DND-41 (cell line): Measurements from ENCODE around the gene LIME1.

Experiments
- EZH2 ChIP-seq: IDR thresholded peaks from 3 replicates; pipeline ENCODE4 v1.6.1; 2012; ENCODE audit warnings: borderline replicate concordance, low read depth, mild to moderate bottlenecking, moderate library complexity, low read length, inconsistent platforms; ENCODE audit not compliant: severe bottlenecking
- TF ChIP-seq, protein P1 (sequence below): IDR thresholded peaks from 2 replicates; pipeline ENCODE4 v1.5.1; 2012; ENCODE audit warnings: borderline replicate concordance, low read length, moderate library complexity, mild to moderate bottlenecking; ENCODE audit not compliant: poor library complexity, severe bottlenecking; ENCODE audit errors: extremely low read depth

DNA sequence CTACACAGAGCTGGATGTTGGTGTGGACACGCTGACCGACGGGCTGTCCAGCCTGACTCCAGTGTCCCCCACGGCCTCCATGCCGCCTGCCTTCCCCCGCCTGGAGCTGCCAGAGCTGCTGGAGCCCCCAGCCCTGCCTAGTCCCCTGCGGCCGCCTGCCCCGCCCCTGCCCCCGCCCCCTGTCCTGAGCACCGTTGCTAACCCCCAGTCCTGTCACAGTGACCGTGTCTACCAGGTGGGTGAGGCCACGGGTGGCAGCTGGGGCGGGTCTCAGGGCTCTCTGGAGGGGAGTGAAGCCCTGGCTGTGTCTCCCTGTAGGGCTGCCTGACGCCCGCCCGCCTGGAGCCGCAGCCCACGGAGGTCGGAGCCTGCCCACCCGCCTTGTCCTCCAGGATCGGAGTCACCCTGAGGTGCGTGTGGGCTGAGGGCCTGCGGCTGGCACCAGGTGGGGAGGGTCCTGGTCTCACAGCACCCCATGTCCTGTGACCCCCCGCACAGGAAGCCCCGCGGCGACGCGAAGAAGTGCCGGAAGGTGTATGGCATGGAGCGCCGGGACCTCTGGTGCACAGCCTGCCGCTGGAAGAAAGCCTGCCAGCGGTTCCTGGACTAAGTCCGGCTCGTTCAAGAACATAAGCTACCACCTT lies 6.0 kb downstream of the LIME1 start:
- TF ChIP-seq, protein P1, sequence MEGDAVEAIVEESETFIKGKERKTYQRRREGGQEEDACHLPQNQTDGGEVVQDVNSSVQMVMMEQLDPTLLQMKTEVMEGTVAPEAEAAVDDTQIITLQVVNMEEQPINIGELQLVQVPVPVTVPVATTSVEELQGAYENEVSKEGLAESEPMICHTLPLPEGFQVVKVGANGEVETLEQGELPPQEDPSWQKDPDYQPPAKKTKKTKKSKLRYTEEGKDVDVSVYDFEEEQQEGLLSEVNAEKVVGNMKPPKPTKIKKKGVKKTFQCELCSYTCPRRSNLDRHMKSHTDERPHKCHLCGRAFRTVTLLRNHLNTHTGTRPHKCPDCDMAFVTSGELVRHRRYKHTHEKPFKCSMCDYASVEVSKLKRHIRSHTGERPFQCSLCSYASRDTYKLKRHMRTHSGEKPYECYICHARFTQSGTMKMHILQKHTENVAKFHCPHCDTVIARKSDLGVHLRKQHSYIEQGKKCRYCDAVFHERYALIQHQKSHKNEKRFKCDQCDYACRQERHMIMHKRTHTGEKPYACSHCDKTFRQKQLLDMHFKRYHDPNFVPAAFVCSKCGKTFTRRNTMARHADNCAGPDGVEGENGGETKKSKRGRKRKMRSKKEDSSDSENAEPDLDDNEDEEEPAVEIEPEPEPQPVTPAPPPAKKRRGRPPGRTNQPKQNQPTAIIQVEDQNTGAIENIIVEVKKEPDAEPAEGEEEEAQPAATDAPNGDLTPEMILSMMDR, result no peak
- no peak for TF ChIP-seq EZH2
